SK-N-SH (cell line): Measurements from ENCODE around the gene ALG6. TPM values are rescaled to one million over a fixed set of nuclear protein-coding genes. Genes with fewer than 3 reads are reported as not detected.

Experiments
- CTCF ChIA-PET: fragments of 300-600, 350-600 bp; formaldehyde crosslinking; extraction: SDS; loops from one replicate; lab custom pipeline; 2021; lab: Yijun Ruan, JAX
- POLR2A ChIA-PET: fragments of 350-600 bp; sonication (Branson Sonifier 250); formaldehyde crosslinking; extraction: SDS; loops from one replicate; lab custom pipeline; 2020; ENCODE audit warnings: antibody characterized with exemption, inconsistent platforms; lab: Yijun Ruan, JAX
- DNase-seq: peaks from one replicate; pipeline ENCODE4 v3.0.0; 2012
- H2AFZ ChIP-seq: fragments of 200-600 bp; sonication (generic); 2 replicates; pipeline ENCODE4 v1.8.1; 2016; ENCODE audit warnings: antibody characterized with exemption, mild to moderate bottlenecking, low read depth
- H3F3A ChIP-seq: fragments of 200-600 bp; sonication (generic); replicated peaks from 2 replicates; pipeline ENCODE3; 2016; ENCODE audit warnings: antibody characterized with exemption, mild to moderate bottlenecking; ENCODE audit not compliant: insufficient read depth
- H3K27ac ChIP-seq, 2 experiments: fragments of 200-500 bp in 1 of 2; fragments of 200-600 bp in 1 of 2; sonication (Bioruptor generic) in 1 of 2; sonication (generic), shearing (Covaris generic) in 1 of 2; 2 replicates each; pipeline versions ENCODE4 v1.5.1 to v1.6.1; 2014 to 2016; ENCODE audit warnings: low read depth in 2 of 2, inconsistent platforms in 1 of 2, low read length in 1 of 2, mild to moderate bottlenecking in 1 of 2, mixed read lengths in 1 of 2
- H3K27me3 ChIP-seq: fragments of 200-600 bp; sonication (generic), shearing (Covaris generic); 2 replicates; pipeline ENCODE4 v1.6.1; 2016; ENCODE audit warnings: mixed run types; ENCODE audit not compliant: insufficient read depth
- H3K36me3 ChIP-seq, 2 experiments: fragments of 200-500 bp in 1 of 2; fragments of 200-600 bp in 1 of 2; sonication (Bioruptor generic) in 1 of 2; sonication (generic) in 1 of 2; replicated peaks in 1 of 2; 2 replicates each; pipeline versions ENCODE3 to v1.5.1; 2014 to 2016; ENCODE audit warnings: low read length in 1 of 2, mild to moderate bottlenecking in 1 of 2; ENCODE audit not compliant: insufficient read depth in 2 of 2, control insufficient read depth in 1 of 2
- H3K4me1 ChIP-seq, 2 experiments: fragments of 200-500 bp in 1 of 2; fragments of 200-600 bp in 1 of 2; sonication (Bioruptor generic) in 1 of 2; sonication (generic), shearing (Covaris generic) in 1 of 2; 2 replicates each; pipeline versions ENCODE4 v1.5.1 to v1.6.1; 2014 to 2016; ENCODE audit warnings: low read depth in 1 of 2, low read length in 1 of 2, mixed run types in 1 of 2; ENCODE audit not compliant: insufficient read depth in 2 of 2, control insufficient read depth in 1 of 2
- H3K4me2 ChIP-seq: fragments of 200-600 bp; sonication (generic), shearing (Covaris generic); 2 replicates; pipeline ENCODE4 v1.6.1; 2017; ENCODE audit warnings: mixed run types
- H3K4me3 ChIP-seq, 2 experiments: fragments of 200-500 bp in 1 of 2; fragments of 200-600 bp in 1 of 2; sonication (Bioruptor generic) in 1 of 2; sonication (generic), shearing (Covaris generic) in 1 of 2; 2 replicates each; pipeline versions ENCODE4 v1.5.1 to v1.8.1; 2014 to 2016; ENCODE audit warnings: low read depth in 2 of 2, inconsistent platforms in 1 of 2, low read length in 1 of 2, mild to moderate bottlenecking in 1 of 2, mixed read lengths in 1 of 2, moderate library complexity in 1 of 2
- H3K79me2 ChIP-seq: fragments of 200-600 bp; sonication (generic); 2 replicates; pipeline ENCODE4 v1.8.1; 2017; ENCODE audit warnings: mild to moderate bottlenecking; ENCODE audit not compliant: insufficient read depth
- H3K9ac ChIP-seq: fragments of 200-600 bp; sonication (generic); 2 replicates; pipeline ENCODE4 v1.6.1; 2017; ENCODE audit warnings: mixed run types
- H3K9me2 ChIP-seq: fragments of 200-600 bp; sonication (generic); 2 replicates; pipeline ENCODE4 v1.6.1; 2017; ENCODE audit warnings: mixed run types
- H3K9me3 ChIP-seq: fragments of 200-600 bp; sonication (generic); 2 replicates; pipeline ENCODE4 v1.6.1; 2017; ENCODE audit warnings: mixed run types, mild to moderate bottlenecking, moderate library complexity
- H4K20me1 ChIP-seq: fragments of 200-600 bp; sonication (generic); 2 replicates; pipeline ENCODE4 v1.6.1; 2017; ENCODE audit warnings: mild to moderate bottlenecking, mixed run types; ENCODE audit not compliant: insufficient read depth
- CHD2 ChIP-seq: fragments of 150-350 bp; IDR thresholded peaks from 2 replicates; pipeline ENCODE4 v1.6.1; 2018; ENCODE audit warnings: low read length; ENCODE audit not compliant: partially characterized antibody
- ELF1 ChIP-seq: IDR thresholded peaks from 2 replicates; pipeline ENCODE4 v1.4.0; 2012
- EZH2phosphoT487 ChIP-seq: fragments of 200-600 bp; sonication (generic); IDR thresholded peaks from 2 replicates; pipeline ENCODE4 v1.6.1; 2017; ENCODE audit warnings: low read depth, mixed run types, mild to moderate bottlenecking, antibody characterized with exemption, moderate library complexity, borderline replicate concordance
- FOSL2 ChIP-seq: IDR thresholded peaks from 2 replicates; pipeline ENCODE4 v1.4.0; 2012; ENCODE audit warnings: low read depth, mild to moderate bottlenecking, moderate library complexity, borderline replicate concordance
- GABPA ChIP-seq: IDR thresholded peaks from 2 replicates; pipeline ENCODE4 v1.4.0; 2012; ENCODE audit warnings: low read depth, mild to moderate bottlenecking
- GATA2 ChIP-seq: sonication (generic); formaldehyde crosslinking; IDR thresholded peaks from 2 replicates; pipeline ENCODE4 v1.5.0; 2020; ENCODE audit warnings: mild to moderate bottlenecking, missing genetic modification reagents
- IRF3 ChIP-seq: fragments of 150-350 bp; IDR thresholded peaks from 2 replicates; pipeline ENCODE4 v1.6.1; 2016; ENCODE audit warnings: mild to moderate bottlenecking, low read depth, low read length
- JUND ChIP-seq: IDR thresholded peaks from 2 replicates; pipeline ENCODE4 v1.4.0; 2012
- MEF2A ChIP-seq: IDR thresholded peaks from 2 replicates; pipeline ENCODE4 v1.4.0; 2012; ENCODE audit warnings: low read depth, borderline replicate concordance
- MXI1 ChIP-seq: IDR thresholded peaks from 2 replicates; pipeline ENCODE4 v1.6.1; 2012; ENCODE audit warnings: mild to moderate bottlenecking, low read depth, low read length, improper control_type of control experiment
- POLR2AphosphoS5 ChIP-seq: IDR thresholded peaks from 2 replicates; pipeline ENCODE4 v1.6.1; 2012; ENCODE audit warnings: low read depth, low read length
- REST ChIP-seq: IDR thresholded peaks from 2 replicates; pipeline ENCODE4 v1.6.1; 2012; ENCODE audit warnings: mild to moderate bottlenecking, low read depth, low read length, moderate library complexity
- RFX5 ChIP-seq: IDR thresholded peaks from 2 replicates; pipeline ENCODE4 v1.6.1; 2012; ENCODE audit warnings: mild to moderate bottlenecking, improper control_type of control experiment, low read length
- RXRA ChIP-seq: IDR thresholded peaks from 2 replicates; pipeline ENCODE4 v1.4.0; 2012; ENCODE audit warnings: low read depth, mild to moderate bottlenecking, borderline replicate concordance
- SIN3A ChIP-seq: IDR thresholded peaks from 2 replicates; pipeline ENCODE4 v1.6.1; 2012; ENCODE audit warnings: low read depth, mild to moderate bottlenecking, low read length, moderate library complexity, borderline replicate concordance
- TAF1 ChIP-seq: IDR thresholded peaks from 2 replicates; pipeline ENCODE4 v1.6.1; 2012; ENCODE audit warnings: low read depth, mild to moderate bottlenecking, low read length, moderate library complexity, borderline replicate concordance
- TEAD4 ChIP-seq: IDR thresholded peaks from 2 replicates; pipeline ENCODE4 v1.4.0; 2012; ENCODE audit warnings: mild to moderate bottlenecking, borderline replicate concordance; ENCODE audit not compliant: insufficient read depth
- USF1 ChIP-seq: IDR thresholded peaks from 2 replicates; pipeline ENCODE4 v1.4.0; 2012; ENCODE audit warnings: low read depth, borderline replicate concordance
- USF2 ChIP-seq: fragments of 150-350 bp; IDR thresholded peaks from 2 replicates; pipeline ENCODE4 v1.6.1; 2017; ENCODE audit warnings: antibody characterized with exemption, low read length, low read depth, borderline replicate concordance
- WGBS: methylation state at CpG from one replicate; pipeline ENCODE4 v1.1.6; 2017; ENCODE audit warnings: low lambda C conversion rate; 5-methylcytosine and 5-hydroxymethylcytosine counted together
- polyA plus RNA-seq, 3 experiments: library from polyadenylated mRNA; depleted of rRNA; stranded (reverse); fragments of >200 nt; gene quantifications; 2 replicates each; pipeline ENCODE4 v1.2.3, GENCODE V29; 2012
- TF ChIP-seq, protein P1 (sequence below): IDR thresholded peaks from 2 replicates; pipeline ENCODE4 v1.4.0; 2012; ENCODE audit warnings: low read depth, borderline replicate concordance

Gene ALG6
- polyA plus RNA-seq, 1 of the 3 experiments (the other 2 are of a cell fraction) = 3.8 TPM

- TF ChIP-seq ELF1 = no peak
- TF ChIP-seq JUND = no peak
- TF ChIP-seq USF2 = no peak
- TF ChIP-seq, protein P1, sequence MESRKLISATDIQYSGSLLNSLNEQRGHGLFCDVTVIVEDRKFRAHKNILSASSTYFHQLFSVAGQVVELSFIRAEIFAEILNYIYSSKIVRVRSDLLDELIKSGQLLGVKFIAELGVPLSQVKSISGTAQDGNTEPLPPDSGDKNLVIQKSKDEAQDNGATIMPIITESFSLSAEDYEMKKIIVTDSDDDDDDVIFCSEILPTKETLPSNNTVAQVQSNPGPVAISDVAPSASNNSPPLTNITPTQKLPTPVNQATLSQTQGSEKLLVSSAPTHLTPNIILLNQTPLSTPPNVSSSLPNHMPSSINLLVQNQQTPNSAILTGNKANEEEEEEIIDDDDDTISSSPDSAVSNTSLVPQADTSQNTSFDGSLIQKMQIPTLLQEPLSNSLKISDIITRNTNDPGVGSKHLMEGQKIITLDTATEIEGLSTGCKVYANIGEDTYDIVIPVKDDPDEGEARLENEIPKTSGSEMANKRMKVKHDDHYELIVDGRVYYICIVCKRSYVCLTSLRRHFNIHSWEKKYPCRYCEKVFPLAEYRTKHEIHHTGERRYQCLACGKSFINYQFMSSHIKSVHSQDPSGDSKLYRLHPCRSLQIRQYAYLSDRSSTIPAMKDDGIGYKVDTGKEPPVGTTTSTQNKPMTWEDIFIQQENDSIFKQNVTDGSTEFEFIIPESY = no peak
- no peak for TF ChIP-seq FOSL2
- TF ChIP-seq CHD2 = no peak
- no peak for TF ChIP-seq MEF2A
- TF ChIP-seq GATA2 (CRISPR knock-in tag) = no peak
- TF ChIP-seq RXRA = no peak
- no peak for TF ChIP-seq EZH2phosphoT487
- TF ChIP-seq SIN3A = no peak
- no peak for TF ChIP-seq MXI1
- no peak for TF ChIP-seq IRF3
- no peak for TF ChIP-seq TEAD4
- no peak for TF ChIP-seq GABPA
- TF ChIP-seq POLR2AphosphoS5 = no peak
- TF ChIP-seq TAF1 = no peak
- TF ChIP-seq REST = no peak
- TF ChIP-seq USF1 = no peak
- TF ChIP-seq RFX5 = no peak
- TF ChIP-seq, all 33 proteins: peak for 0
- ChIA-PET POLR2A (no interaction called here), CTCF (interaction anchor here (1.2 to 12.0 kb wide), 11 partner anchors 8 to 320 kb away, joined by 3 to 86 read pairs (median 10); partner anchors contain the start of gene FOXD3)
- Histone ChIP-seq H2AFZ (no peak overlapping the region), H3K79me2 (no peaks in the 10 kb centered on the region), H3F3A (no peaks in the 10 kb centered on the region), H3K27me3 (peaks cover 95% of the 10 kb centered on the region), H3K9me3 (no peaks in the 10 kb centered on the region), H3K36me3 (no peaks in the 10 kb centered on the region), H3K27ac (no peak overlapping the region), H4K20me1 (no peaks in the 10 kb centered on the region), H3K4me2 (no peak overlapping the region), H3K4me3 (no peak overlapping the region), H3K4me1 (peaks cover 4 to 9% of the 10 kb centered on the region in 2 experiments; a peak in 2 of 4 replicates), H3K9me2 (no peaks in the 10 kb centered on the region), H3K9ac (no peak overlapping the region)
- no peak for DNase-seq
- 6% methylated on average over 2 of the region's 2 CpGs for WGBS
Observed at GRCh38 chr1:63325279-63325985, 42.0 kb upstream of the ALG6 start.
